GM23248 (cell line): ENCODE data around the gene COL6A1.

Experiments used
- EZH2 ChIP-seq: fragments of 200-600 bp; sonication (generic); IDR thresholded peaks from 2 replicates; pipeline ENCODE4 v1.6.1; 2018; ENCODE audit warnings: antibody characterized with exemption, mild to moderate bottlenecking; ENCODE audit not compliant: insufficient read depth, poor library complexity, severe bottlenecking
- EZH2phosphoT487 ChIP-seq: fragments of 200-600 bp; sonication (generic); IDR thresholded peaks from 2 replicates; pipeline ENCODE4 v1.6.1; 2018; ENCODE audit warnings: antibody characterized with exemption, moderate library complexity, mild to moderate bottlenecking, low read depth; ENCODE audit not compliant: insufficient read depth

DNA sequence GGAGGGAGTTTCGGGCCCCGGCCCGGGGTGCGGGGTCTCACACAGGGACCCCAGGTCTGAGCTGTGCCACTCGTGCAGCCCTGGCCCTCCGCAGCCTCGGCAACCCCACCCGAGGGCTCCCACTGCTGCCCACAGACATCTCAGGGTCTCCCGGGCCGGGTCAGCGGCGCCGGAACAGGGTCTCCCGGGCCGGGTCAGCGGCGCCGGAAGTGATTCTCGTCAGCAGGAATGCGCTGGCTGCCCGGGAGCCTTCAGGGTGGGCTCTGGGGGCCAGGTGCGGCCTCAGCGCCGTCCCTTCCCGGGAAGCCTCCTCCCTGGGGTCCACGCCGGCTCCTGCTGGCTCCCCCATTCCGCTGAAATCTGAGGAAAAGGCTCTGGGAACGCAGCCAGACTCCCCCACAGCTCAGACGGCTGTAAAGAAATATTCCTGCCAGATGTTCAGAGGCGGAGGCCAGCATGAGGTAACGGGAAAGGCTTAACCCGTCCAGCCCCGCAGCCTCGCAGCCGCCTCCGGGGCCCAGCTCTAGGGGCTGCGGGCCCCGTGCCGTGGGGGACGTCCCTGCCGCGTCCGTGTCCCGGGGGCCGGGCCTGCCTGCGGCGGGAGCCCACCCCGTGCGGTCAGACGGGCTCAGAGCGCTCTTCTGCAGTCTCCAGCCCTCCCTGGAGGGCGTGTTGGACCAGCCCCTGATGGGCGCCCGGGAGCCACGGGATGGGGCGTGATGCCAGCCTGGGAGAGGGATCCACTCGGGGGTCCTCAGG lies 8.7 kb upstream of the COL6A1 start:
- no peak for TF ChIP-seq EZH2phosphoT487
- no peak for TF ChIP-seq EZH2
